Caki2 (cell line): ENCODE data around the gene C2orf76. TPM values are rescaled to one million over a fixed set of nuclear protein-coding genes. Genes with fewer than 3 reads are reported as not detected.
"Not testable (repeated sequence)": the region's sequence is repeated elsewhere in the genome, so short reads cannot be mapped to it uniquely, and the experiment has no call there.

Source experiments
- DNase-seq: peaks from one replicate; pipeline ENCODE4 v3.0.0-alpha.2; 2015; ENCODE audit warnings: low read depth
- in situ Hi-C: cut with HindIII; loops from 2 replicates; pipeline ENCODE4 v1.10.0; 2016; ENCODE audit warnings: low sequenced_read_pairs, low pct_unique_long_range_greater_than_20kb, mixed read lengths
- total RNA-seq: library from RNA; depleted of rRNA; stranded (reverse); fragments of >200 nt; shearing (Covaris generic); gene quantifications from 2 replicates; pipeline ENCODE4 v1.2.3, GENCODE V29; 2014; ENCODE audit warnings: low replicate concordance; rRNA removed

Gene C2orf76
- total RNA-seq = 16.3 and 20.8 TPM in 2 replicates

GRCh38 chr2:119366649-119367471 is at the start of gene C2orf76, which contains the start of gene DBI:
C2orf76 (minus strand) TSS chr2:119366834; CDS start chr2:119339959, 26,875 bp downstream.
DBI (plus strand) TSS chr2:119366977; CDS start chr2:119367052, 75 bp downstream.
- in situ Hi-C loops = no loop called here
- peak; percentile 96 for DNase-seq

GRCh38 chr2:119415630-119416029 is 49.0 kb upstream of the C2orf76 start:
- no peak for DNase-seq
- in situ Hi-C loops = no loop called here

- DNase-seq = no peak
- in situ Hi-C loops = no loop called here
Observed at GRCh38 chr2:119414894-119415293, 48.3 kb upstream of the C2orf76 start.

GRCh38 chr2:119409506-119409905 is 42.9 kb upstream of the C2orf76 start:
- in situ Hi-C loops = loop anchor here (10.0 kb wide), 1 partner anchor 65 kb away; no protein-coding TSS in a partner anchor

GRCh38 chr2:119408221-119408619 is 41.6 kb upstream of the C2orf76 start:
- in situ Hi-C loops = loop anchor here (10.0 kb wide), 1 partner anchor 67 kb away; no protein-coding TSS in a partner anchor
- no peak for DNase-seq

More at GRCh38 chr2:119409506-119409905, 42.9 kb upstream of the C2orf76 start:
- no peak for DNase-seq

GRCh38 chr2:119407430-119408220 is 41.0 kb upstream of the C2orf76 start:
- peak; percentile 56 for DNase-seq
- in situ Hi-C loops = loop anchor here (10.0 kb wide), 1 partner anchor 67 kb away; no protein-coding TSS in a partner anchor

- no peak for DNase-seq
- in situ Hi-C loops = loop anchor here (10.0 kb wide), 1 partner anchor 70 kb away; no protein-coding TSS in a partner anchor
Observed at GRCh38 chr2:119405151-119405550, 38.5 kb upstream of the C2orf76 start.

- in situ Hi-C loops = loop anchor here (10.0 kb wide), 1 partner anchor 71 kb away; no protein-coding TSS in a partner anchor
- not testable (repeated sequence) for DNase-seq
Observed at GRCh38 chr2:119403618-119404017, 37.0 kb upstream of the C2orf76 start.

GRCh38 chr2:119402645-119403560 is 36.3 kb upstream of the C2orf76 start:
- in situ Hi-C loops = loop anchor here (10.0 kb wide), 1 partner anchor 72 kb away; no protein-coding TSS in a partner anchor
- DNase-seq = no peak

- in situ Hi-C loops = loop anchor here (10.0 kb wide), 1 partner anchor 73 kb away; no protein-coding TSS in a partner anchor
- no peak for DNase-seq
Observed at GRCh38 chr2:119402106-119402505, 35.5 kb upstream of the C2orf76 start.

GRCh38 chr2:119397196-119397595 is 30.6 kb upstream of the C2orf76 start:
- in situ Hi-C loops = no loop called here
- DNase-seq = no peak

- in situ Hi-C loops = no loop called here
- no peak for DNase-seq
Observed at GRCh38 chr2:119393971-119394748, 27.5 kb upstream of the C2orf76 start.

- in situ Hi-C loops = no loop called here
- DNase-seq = no peak
Observed at GRCh38 chr2:119389615-119390306, 23.1 kb upstream of the C2orf76 start.

- peak; percentile 96 for DNase-seq
- in situ Hi-C loops = no loop called here
Observed at GRCh38 chr2:119387381-119388129, 20.9 kb upstream of the C2orf76 start.

- in situ Hi-C loops = no loop called here
- DNase-seq = no peak
Observed at GRCh38 chr2:119385466-119385865, 18.8 kb upstream of the C2orf76 start.

GRCh38 chr2:119384971-119385370 is 18.3 kb upstream of the C2orf76 start:
- no peak for DNase-seq
- in situ Hi-C loops = no loop called here
